GM18505 (cell line): ENCODE results near the gene CRKL.

Source experiments
- ATAC-seq: cut with Tn5 transposase; IDR thresholded peaks from one replicate; pipeline ENCODE4 v1.9.1; 2021; ENCODE audit not compliant: unreplicated experiment
- POLR2A ChIP-seq: IDR thresholded peaks from 4 replicates; pipeline ENCODE4 v1.6.1; 2011; ENCODE audit warnings: borderline replicate concordance; ENCODE audit not compliant: insufficient read depth, insufficient read length; ENCODE audit errors: extremely low read depth

CRKL gene

DNA sequence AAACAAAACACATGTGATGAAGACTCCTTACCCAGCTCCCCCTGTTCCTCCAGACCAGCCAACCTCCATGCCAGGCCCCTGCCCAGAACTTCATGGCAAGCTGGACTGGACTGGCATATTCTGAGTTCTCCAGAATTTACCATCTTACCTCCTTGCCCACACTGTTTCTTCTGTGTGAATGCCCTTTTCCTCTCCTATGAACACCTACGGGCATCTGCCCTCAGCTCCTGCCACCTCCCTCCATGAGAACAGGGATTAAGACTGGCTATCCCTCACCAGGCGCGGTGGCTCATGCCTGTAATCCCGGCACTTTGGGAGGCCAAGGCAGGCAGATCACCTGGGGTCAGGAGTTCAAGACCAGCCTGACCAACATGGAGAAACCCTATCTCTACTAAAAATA, 43.4 kb downstream of the CRKL start:
- no peak for TF ChIP-seq POLR2A
- ATAC-seq = no peak

DNA sequence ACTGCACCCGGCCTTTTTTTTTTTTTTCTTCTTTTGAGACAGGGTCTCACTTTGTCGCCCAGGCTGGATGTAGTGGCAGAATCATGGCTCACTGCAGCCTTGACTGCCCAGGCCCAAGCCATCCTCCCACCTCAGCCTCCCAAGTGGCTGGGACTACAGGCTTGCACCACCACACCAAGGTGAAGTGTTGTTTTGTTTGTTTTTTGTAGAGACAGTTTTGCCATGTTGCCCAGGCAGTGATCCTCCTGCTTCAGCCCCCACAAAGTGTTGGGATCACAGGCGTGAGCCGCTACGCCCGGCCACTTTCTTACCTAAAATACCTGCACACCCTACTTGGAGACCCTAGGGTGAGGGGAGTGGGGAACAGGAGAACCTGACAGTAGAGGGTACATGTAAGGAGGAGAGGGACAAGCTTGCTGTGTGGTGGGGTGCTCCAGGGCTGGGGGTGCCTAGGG, 45.3 kb downstream of the CRKL start:
- ATAC-seq = no peak
- no peak for TF ChIP-seq POLR2A

DNA sequence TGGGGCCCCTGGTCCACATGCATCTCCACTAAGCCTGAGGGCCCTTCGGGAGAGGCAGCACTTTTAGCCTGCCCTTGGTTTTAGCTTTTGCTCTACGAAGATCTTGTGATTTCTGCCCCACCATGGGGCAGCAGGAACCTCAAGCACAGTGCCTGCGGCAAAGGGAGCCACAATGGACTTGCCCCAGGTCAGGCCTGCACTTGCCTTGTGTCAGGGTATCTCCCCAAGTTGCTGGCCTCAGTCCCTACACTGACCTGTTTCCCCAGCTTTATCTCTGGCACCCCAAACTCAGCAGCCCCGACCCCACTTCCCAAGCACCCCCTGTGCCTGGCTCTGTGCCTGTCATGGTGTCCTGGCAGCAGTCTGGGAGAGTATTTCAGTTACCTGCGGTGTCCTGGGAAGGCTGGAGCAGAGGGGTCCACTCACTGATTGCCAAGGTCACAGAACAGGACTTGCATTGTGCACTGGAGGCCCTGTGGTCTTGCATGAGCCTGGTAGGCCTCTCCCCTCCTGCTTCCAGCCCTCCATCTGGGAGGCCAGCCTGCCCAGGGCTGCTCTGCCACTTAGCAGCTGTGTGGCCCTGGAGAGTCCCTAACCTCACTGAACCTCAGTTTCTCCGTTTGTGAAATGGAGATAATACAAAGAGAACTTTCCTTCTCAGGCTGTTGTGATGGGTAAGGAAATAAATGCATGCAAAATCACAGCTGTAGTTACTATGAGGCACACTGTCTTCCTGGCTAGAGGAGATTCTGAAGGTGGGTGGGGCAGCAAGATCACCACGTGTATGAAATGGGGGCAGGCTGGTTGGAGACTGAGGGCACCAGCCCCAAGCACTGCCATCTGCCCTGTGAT, 46.2 kb downstream of the CRKL start:
- no peak for TF ChIP-seq POLR2A
- ATAC-seq = no peak

DNA sequence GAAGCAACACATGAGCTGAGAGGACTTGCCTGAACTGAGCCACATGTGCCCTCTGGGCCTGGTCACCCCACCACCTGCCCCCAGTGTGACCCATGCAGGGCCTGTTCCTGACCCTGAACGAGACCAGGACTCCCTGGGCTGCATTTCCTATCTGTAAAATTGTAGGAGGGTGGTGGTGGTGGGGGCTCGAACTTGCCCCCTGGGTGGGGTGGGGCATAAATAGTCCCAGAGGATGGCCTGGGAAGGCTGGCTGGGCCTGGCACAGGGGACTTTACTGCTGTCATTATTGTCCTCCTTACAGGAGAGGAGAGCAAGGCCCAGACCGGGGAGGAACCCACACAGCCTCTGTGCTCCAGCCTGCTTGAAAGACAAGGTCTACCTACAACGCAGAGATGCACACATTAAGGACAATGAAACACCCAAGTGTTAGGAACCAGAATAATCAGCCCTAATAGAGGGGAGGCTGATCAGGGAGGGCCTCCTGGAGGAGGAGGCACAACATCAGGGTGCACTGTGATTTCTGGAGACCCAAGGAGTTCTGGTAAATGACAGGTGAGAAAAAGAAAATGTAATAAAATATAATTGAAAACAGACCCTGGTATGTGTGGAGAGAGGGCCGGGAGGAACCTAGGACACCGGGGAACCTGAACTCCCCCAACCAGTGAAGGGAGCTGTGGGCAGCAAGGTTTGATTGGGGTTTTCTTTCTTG, 47.0 kb downstream of the CRKL start:
- TF ChIP-seq POLR2A = no peak

DNA sequence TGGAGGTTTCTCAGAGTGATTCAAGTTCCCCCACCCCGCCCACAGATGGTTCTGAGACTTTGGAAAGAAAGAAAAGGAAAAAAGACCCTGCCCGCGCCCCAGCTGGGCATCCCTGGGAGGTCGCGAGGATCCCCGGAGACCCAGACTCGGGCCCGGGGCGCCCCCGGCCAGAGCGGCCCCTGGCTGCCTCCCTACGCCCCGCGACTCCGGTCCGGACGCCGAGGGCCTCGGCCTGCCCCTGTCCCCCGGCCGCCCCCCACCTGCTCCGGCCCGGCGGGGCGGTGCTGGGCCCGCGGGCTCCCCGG, 47.5 kb downstream of the CRKL start:
- no peak for TF ChIP-seq POLR2A
- no peak for ATAC-seq

More for the DNA sequence above, 47.0 kb downstream of the CRKL start:
- no peak for ATAC-seq

DNA sequence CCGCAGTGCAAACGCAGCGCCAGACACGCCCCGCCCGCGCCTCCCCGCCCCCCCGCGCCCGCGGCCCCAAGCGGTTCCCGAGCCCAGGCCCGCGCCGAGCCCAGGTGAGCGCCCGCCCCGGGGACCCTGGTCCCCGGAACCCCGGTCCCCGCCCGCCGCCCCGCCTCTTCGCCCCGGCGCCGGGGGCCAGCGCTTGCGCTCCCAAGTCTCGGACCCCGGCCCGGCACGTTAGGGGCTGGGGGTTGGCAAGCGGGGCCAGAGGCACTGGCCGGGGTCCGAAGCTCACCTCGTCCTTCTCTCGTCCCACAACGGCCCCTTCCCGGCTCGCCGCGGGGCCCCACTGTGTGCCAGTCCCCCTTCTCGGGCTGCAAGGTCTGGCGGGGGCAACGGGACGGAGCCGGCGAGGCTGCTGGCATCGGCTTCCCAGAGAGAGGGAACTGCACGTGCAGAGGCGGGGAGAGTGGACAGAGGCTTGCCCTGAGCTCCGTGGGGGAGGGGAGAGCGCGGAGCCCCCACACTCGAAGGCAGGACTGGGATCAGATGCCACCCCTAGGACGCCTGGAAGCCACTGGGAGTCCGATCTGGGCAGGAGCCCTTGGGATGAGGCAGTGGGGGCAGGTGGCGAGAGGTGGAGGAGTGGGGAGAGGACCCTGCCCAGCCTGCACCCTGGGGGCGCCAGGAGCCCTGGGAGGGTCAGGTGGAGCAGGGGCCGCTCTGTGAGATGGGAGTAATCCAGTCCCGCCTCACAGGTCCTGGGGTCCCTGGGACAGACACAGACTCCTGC, 48.1 kb downstream of the CRKL start:
- ATAC-seq = no peak
- no peak for TF ChIP-seq POLR2A

DNA sequence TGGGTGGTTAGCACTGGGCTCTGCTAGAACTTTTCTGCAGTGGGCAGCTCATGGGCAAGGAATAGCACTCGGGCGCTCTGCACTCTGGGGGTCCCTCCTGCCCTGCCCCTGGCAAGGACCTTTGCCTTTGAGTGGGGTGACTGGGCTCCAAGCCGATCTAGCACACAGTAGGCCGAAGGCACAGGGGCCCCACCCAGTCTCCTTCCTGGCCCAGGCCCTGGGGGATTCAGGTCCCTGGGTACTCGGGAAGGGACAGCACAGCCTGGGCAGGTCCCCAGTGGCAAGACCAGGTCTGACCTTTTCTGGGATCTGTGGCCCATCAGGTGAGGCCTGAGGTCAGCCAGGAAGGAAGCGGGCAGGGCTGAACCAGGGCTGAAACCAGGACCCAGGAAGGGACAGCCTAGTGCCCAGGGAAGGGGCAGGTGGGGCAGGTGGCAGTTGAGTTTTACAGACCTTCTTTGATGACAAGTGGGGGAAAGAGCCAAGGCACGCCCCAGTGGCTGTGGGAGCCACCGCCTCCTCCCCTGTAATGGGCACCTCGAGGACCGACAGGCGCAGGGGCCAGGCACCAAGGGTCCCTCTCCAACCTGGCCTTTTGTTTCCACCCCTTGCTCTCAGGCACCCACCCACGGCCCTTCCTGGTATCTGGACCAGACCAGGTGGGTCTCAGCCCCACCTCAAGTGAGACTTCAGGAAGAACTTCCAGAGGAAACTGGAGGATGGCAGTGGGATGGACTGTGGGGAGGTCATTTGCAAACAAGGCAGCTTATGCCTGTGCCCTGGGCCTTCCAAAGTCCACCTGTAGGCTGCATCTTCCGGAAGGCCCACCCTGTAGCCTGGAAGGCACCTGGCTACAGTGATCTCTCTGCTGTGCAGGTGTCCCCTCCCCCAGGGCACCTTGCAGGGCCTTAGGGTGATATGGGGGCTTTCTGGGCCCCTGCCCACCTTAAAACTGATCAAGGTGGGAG, 49.0 kb downstream of the CRKL start:
- ATAC-seq = no peak
- TF ChIP-seq POLR2A = no peak

DNA sequence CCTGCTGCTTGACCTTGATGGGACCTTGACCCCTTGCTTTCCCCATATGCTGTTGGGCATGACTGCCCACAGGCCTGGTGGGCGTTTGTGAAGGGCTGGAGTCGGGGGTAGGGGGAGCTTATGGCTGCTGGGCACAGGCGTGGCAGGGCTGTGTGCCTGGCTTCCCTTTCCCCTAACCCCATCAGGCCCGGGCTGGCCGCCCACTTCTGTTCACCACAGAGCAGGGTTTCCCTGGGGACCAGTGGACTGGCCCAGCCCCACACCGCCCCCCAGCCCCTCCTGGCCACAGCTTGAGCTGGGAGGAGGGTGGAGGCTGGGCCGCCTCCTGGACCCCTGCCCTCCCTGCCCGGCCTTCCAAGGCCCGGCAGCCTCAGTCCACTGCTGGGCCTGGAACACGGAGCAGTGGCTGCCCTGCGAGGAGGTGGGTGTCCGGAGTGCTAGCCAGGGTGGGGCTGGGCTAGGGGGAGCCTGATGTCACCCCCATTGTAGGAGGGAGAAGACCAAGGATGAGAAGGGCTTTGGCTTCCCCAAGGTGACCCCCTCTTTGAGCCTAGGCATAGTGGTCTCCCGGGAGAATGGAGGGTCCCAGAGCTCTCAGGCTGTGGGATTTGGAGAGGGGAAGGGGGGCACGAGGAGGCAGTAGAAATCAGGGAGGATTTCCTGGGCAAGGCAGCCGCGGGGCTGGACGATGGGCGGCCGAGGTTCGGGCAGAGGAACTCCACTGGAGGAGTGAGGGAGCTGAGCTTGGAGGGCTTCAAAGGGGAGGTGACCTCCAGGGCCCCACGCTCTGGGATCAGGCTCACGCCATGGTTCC, 49.9 kb downstream of the CRKL start, which contains the start of gene AIFM3:
AIFM3 (plus strand) TSS at position 373 of the 814 bp plus-strand sequence. CDS start 690 bp downstream, outside the sequence.
- TF ChIP-seq POLR2A = no peak
- no peak for ATAC-seq

DNA sequence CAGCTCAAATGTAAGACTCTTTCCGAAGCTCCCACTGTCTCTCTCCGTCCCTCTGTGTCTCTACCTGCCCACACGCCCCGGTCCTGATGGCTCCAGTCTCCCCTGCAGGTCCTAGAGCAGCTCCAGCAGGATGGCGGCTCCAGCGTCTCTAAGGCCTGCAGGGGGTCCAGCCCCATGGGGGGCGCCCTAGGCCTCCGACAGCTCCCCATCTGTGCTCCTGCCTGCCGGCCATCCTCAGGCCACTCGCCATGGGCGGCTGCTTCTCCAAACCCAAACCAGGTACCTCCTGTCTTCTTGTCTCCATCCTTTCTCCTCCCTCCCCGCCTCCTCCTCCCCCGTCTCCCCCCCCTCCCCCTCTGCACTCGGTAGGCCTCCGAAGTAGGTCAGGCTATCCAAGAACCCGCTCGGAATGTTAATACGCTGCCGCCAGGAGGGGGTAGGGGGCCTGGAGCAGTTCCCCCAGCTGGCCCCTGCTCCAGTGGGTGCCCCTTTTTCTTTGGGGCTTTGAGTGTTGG, 50.5 kb downstream of the CRKL start:
- TF ChIP-seq POLR2A = no peak
- no peak for ATAC-seq

DNA sequence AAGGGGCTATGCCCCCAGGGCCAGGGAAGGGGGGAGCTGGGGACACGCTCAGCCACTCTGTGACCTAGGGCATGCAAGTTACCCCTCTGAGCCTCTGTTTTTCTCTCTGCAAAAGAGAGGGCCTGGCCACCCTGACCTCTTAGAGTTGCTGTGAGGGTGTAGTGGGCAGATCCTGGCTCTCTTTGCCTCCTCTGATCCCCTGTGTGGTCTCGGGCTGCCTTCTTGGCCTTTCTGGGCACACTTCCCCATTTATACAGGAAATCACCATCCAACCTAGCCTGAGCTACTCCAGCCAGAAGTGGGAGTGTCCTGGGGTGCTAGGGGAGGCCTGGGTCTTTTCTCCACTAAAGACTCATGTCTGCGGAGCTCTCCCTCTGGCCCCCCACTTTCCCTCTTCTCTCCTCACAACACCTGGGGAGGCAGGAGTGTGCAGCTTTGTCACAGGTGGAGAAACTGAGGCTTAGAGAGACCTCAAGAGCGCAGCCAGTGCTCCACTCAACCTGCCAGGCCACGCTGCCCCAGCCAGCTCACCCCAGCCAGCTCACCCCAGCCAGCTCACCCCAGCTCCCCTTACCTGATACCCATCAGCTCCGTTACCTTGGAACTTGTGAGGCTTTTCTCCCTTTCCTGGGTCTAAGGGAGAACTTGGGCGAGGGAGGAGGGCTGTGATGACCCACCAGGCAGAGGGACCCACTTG, 51.2 kb downstream of the CRKL start:
- no peak for ATAC-seq
- no peak for TF ChIP-seq POLR2A
